ENCODE data around the gene IL33.

IL33 gene

DNA sequence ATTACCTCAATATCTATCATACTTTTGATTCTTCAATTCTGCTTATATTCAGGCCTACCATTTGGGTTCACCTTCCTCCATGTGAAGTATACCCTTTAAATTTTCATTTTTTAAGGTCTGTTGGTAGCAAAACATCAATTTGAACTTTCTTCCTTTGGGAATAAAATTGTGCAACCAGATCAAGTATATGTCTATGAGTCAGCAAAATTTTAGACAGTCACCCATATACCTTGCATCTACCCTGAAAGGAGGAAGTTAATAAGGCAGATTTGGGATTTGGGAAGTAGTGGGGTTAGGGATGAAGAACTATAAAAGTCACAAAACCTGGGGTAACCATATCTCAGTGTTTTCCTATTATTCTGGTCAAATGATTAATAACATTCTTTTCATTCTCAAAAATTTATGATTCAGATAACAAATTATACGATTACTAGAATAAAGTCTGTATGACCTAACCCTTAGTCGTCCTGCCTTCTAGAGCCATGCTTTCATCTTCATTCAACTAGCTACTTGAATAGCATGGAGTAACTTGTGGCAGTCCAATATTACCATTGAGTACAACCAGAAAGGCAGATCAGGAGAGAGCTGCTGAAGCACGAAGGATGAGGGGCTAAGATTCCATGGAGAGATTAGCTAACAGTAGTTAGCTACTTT is 2.8 kb upstream of the IL33 start:
- DNase-seq (ENCODE audit: low read depth) = no peak
- no peak overlapping the region for H3K4me3 ChIP-seq (ENCODE audit: low read depth, low read length)
- TF ChIP-seq POLR2A (IDR thresholded peaks at IDR 0.05; ENCODE audit: extremely low read depth, insufficient read length) = no peak
- TF ChIP-seq, protein P1, sequence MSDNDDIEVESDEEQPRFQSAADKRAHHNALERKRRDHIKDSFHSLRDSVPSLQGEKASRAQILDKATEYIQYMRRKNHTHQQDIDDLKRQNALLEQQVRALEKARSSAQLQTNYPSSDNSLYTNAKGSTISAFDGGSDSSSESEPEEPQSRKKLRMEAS (IDR thresholded peaks at IDR 0.05; ENCODE audit: low read depth, low read length) = no peak
- TF ChIP-seq, protein P2, sequence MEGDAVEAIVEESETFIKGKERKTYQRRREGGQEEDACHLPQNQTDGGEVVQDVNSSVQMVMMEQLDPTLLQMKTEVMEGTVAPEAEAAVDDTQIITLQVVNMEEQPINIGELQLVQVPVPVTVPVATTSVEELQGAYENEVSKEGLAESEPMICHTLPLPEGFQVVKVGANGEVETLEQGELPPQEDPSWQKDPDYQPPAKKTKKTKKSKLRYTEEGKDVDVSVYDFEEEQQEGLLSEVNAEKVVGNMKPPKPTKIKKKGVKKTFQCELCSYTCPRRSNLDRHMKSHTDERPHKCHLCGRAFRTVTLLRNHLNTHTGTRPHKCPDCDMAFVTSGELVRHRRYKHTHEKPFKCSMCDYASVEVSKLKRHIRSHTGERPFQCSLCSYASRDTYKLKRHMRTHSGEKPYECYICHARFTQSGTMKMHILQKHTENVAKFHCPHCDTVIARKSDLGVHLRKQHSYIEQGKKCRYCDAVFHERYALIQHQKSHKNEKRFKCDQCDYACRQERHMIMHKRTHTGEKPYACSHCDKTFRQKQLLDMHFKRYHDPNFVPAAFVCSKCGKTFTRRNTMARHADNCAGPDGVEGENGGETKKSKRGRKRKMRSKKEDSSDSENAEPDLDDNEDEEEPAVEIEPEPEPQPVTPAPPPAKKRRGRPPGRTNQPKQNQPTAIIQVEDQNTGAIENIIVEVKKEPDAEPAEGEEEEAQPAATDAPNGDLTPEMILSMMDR (IDR thresholded peaks at IDR 0.05; ENCODE audit: low read depth, low read length) = no peak
- no peak for TF ChIP-seq MYC (IDR thresholded peaks at IDR 0.05; ENCODE audit: low read depth, low read length)

DNA sequence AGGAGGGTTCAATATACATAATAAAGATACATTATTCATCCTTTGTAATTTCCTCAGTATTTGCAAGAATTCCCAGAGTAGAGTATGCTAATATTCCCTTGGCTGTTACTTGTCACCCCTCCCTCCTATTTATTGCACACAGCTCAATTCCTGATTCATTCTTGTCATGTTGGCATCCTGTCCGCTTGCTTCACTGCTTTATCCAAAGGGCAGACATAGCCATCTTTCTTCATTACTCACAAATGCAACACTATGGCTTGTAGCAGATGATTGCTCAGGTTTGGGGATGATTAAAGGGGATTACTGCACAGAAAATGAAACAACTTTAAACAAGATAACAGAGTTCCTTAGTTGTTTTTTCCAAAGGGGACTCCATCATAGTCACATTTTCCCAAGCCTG is 1.2 kb upstream of the IL33 start:
- no peak for DNase-seq (ENCODE audit: low read depth)
- H3K4me3 ChIP-seq (ENCODE audit: low read depth, low read length) = no peak overlapping the region
- TF ChIP-seq, protein P2 (IDR thresholded peaks at IDR 0.05; ENCODE audit: low read depth, low read length) = no peak
- TF ChIP-seq POLR2A (IDR thresholded peaks at IDR 0.05; ENCODE audit: extremely low read depth, insufficient read length) (no peak), MYC (IDR thresholded peaks at IDR 0.05; ENCODE audit: low read depth, low read length) (no peak)
- TF ChIP-seq, protein P1 (IDR thresholded peaks at IDR 0.05; ENCODE audit: low read depth, low read length) = no peak

DNA sequence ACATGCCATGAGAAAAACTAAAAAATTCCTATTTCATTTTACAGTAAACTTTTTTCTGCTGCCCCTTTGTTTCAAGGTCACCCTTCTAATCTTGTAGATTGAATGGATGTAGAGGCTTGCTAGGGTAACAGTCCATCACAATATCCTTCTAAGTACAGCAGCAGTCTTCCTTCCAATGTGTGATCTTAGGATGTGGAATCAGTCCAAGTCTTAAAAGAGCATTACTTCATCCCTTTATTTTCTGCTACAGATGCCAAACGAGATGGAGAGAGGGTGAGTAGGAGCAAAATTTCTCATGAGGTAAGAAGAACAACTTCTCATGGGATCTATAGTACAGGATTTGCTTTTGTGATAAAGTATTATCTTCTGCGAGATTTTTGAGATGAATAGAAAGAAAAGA is 704 bp upstream of the IL33 start:
- no peak for DNase-seq (ENCODE audit: low read depth)
- H3K4me3 ChIP-seq (ENCODE audit: low read depth, low read length) = no peak overlapping the region

DNA sequence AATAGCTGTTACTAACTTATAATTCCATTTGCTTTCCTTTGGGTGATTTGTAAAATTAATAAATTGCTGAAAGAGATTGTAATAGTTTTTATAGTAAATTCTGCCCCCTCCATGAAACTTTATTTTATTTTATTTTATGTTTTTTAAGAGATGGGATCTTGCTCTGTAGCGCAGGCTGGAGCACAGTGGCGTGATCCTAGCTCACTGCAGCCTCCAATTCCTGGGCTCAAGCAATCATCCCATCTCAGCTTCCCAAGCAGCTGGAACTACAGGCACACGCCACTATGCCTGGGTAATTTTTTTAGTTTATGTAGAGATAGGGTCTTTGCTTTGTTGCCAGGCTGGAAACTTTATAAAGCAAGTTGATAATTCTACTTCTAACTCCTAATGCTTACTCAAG is 395 bp downstream of the IL33 start:
- DNase-seq (ENCODE audit: low read depth) = no peak
- H3K4me3 ChIP-seq (ENCODE audit: low read depth, low read length) = no peak overlapping the region
- TF ChIP-seq POLR2A (IDR thresholded peaks at IDR 0.05; ENCODE audit: extremely low read depth, insufficient read length) = no peak
- TF ChIP-seq, protein P2 (IDR thresholded peaks at IDR 0.05; ENCODE audit: low read depth, low read length) = no peak
- no peak for TF ChIP-seq MYC (IDR thresholded peaks at IDR 0.05; ENCODE audit: low read depth, low read length)
- TF ChIP-seq, protein P1 (IDR thresholded peaks at IDR 0.05; ENCODE audit: low read depth, low read length) = no peak

More for the DNA sequence above, 704 bp upstream of the IL33 start:
- TF ChIP-seq, protein P1 (IDR thresholded peaks at IDR 0.05; ENCODE audit: low read depth, low read length) = no peak
- TF ChIP-seq, protein P2 (IDR thresholded peaks at IDR 0.05; ENCODE audit: low read depth, low read length) = no peak
- no peak for TF ChIP-seq POLR2A (IDR thresholded peaks at IDR 0.05; ENCODE audit: extremely low read depth, insufficient read length)
- TF ChIP-seq MYC (IDR thresholded peaks at IDR 0.05; ENCODE audit: low read depth, low read length) = no peak

DNA sequence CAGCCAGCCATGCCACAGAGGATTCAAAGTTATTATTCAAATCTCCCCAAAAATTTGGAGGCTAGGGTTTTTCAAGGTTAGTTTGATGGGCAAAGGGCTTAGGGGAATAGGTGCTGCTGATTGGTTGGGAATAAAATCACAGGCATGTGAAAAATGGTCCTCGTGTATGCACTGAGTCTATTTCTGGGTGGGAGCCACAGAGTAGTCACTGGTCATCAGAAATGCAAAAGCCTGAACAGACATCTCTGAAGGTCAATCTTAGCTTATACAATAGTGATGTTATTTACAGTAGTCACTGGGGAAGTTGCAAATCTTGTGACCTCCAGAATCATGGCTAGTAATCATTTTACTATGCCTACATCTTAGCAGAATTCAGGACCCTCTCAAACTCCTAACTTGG is 1.3 kb downstream of the IL33 start:
- DNase-seq (ENCODE audit: low read depth) = no peak
- no peak overlapping the region for H3K4me3 ChIP-seq (ENCODE audit: low read depth, low read length)
- no peak for TF ChIP-seq MYC (IDR thresholded peaks at IDR 0.05; ENCODE audit: low read depth, low read length)

DNA sequence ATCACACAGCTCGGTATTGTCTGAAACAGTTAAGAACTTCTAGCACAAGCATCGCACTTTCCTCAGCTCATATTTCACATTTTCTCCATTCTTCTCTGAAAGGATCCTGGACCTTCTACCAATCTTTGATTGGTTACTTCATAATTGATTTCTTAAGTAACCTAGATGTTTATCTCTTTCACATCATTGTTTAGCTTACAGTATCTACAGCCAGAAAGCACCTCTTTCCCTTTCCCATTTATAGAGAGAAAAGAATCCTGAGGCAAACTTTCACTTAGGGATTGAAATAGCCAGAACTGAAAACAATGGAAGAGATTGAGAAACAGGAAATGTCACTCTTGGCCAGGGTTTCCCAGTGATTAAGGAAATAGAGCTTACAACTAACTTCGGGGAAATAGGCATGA is 2.5 kb downstream of the IL33 start:
- no peak overlapping the region for H3K4me3 ChIP-seq (ENCODE audit: low read depth, low read length)
- TF ChIP-seq, protein P1 (IDR thresholded peaks at IDR 0.05; ENCODE audit: low read depth, low read length) = no peak
- TF ChIP-seq, protein P2 (IDR thresholded peaks at IDR 0.05; ENCODE audit: low read depth, low read length) = no peak
- TF ChIP-seq MYC (IDR thresholded peaks at IDR 0.05; ENCODE audit: low read depth, low read length) = no peak
- DNase-seq (ENCODE audit: low read depth) = no peak
